ENCODE measurements around the gene NOC2L.

- TF ChIP-seq, protein P1, sequence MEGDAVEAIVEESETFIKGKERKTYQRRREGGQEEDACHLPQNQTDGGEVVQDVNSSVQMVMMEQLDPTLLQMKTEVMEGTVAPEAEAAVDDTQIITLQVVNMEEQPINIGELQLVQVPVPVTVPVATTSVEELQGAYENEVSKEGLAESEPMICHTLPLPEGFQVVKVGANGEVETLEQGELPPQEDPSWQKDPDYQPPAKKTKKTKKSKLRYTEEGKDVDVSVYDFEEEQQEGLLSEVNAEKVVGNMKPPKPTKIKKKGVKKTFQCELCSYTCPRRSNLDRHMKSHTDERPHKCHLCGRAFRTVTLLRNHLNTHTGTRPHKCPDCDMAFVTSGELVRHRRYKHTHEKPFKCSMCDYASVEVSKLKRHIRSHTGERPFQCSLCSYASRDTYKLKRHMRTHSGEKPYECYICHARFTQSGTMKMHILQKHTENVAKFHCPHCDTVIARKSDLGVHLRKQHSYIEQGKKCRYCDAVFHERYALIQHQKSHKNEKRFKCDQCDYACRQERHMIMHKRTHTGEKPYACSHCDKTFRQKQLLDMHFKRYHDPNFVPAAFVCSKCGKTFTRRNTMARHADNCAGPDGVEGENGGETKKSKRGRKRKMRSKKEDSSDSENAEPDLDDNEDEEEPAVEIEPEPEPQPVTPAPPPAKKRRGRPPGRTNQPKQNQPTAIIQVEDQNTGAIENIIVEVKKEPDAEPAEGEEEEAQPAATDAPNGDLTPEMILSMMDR (optimal IDR thresholded peaks at IDR 0.05 in 1 of 3, IDR thresholded peaks at IDR 0.05 in 1 of 3, conservative IDR thresholded peaks at IDR 0.05 in 1 of 3; ENCODE audit: extremely low read depth in 1 of 3, insufficient read depth in 2 of 3, low read length in 3 of 3), result no peak
- peak; percentile 100 for TF ChIP-seq EZH2 (IDR thresholded peaks at IDR 0.05; ENCODE audit: low read length)
Observed at GRCh38 chr1:940107-941014, 18.7 kb downstream of the NOC2L start.

All from keratinocyte (primary cell).